ENCODE results near the gene IFNGR2.
"Not testable (repeated sequence)": the region's sequence is repeated elsewhere in the genome, so short reads cannot be mapped to it uniquely, and the experiment has no call there.

Gene IFNGR2

DNA sequence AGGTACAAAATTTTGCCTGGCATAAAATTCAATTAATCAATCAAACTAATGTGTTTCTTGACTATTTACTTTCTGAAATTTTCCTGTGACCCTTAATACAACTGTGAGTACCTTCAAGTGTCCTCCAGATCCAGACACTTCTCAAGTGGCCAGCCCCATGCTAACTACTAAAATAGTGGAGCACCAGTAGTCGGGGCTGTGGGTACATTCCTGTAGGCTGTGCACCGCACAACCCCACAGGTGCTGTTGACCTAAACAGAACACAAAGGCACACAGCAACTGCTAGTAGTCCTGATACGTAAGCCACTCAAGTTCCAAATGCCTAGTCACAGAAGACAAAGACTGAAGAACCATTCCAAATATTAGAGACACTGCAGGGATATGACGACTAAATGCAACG is 40.0 kb downstream of the IFNGR2 start:
- peak; percentile 36 for DNase-seq

DNA sequence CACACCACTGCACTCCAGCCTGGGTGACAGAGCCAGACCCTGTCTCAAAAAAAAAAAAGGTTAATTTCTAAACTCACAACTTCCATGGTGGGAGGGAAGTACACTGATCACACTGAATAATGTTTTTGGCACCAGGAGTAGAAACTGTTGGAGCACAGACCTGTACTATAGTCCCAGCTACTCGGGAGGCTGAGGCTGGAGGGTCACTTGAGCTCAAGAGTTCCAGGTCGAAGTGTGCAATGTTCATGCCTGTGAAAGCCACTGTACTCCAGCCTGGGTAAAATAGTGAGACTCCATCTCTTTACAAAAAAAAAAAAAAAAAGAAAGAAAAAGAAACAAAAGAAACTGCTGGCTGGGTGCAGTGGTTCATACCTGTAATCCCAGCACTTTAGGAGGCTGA is 41.3 kb downstream of the IFNGR2 start:
- no peak for DNase-seq

DNA sequence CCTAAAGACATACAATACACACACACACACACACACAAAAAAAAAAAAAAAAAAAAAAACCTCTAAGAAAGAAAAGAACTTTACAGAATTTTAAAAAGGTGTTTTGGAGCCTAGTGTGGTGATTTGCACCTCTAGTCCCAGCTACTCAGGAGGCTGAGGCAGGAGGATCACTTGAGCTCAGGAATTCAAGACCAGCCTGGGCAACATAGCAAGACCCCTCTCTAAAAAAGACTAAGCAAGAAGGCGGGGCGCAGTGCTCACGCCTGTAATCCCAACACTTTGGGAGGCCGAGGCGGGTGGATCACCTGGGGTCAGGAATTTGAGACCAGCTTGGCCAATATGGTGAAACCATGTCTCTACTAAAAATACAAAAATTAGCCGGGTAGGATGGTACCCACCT is 43.4 kb downstream of the IFNGR2 start:
- DNase-seq, result peak; percentile 2

DNA sequence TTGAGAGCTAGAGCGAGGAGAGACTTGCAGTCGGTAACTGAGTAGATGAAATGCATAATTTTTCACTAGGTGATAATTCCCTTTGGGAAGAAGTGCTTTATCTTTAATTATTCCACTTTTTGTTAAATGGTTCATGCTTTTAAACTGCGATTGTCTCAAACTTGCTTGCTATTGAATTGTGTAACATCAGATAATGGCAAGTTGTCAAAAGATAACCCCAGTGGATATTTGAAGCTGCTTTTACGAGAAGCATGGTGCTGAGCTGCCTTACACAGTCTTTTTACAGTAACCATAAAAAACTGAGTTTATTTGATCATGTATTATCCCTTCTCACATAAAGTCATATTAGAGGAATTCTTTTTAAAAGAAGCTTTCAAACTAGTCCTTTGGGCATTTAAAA is 46.4 kb downstream of the IFNGR2 start:
- no peak for DNase-seq

DNA sequence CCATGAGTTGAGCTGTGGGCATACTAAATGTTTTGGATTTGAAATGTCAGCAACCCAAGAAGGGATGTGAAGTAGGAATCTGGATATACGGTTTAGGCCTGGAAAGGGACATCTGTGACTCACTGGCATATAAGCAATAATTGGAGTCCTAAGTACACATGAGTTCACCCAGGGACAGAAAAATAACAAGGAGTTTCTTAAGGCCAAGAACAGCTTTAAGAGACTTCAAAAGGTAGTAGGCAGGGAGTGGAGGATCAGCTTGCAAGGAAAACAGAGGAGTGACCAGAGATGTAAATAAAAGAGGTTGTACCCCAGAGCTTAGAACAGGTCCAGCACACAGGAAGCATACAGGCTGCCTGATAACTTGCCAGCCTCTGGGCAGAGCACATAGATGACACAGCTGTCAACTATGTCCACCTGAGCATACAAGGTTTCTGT is 48.4 kb downstream of the IFNGR2 start:
- DNase-seq, result no peak

DNA sequence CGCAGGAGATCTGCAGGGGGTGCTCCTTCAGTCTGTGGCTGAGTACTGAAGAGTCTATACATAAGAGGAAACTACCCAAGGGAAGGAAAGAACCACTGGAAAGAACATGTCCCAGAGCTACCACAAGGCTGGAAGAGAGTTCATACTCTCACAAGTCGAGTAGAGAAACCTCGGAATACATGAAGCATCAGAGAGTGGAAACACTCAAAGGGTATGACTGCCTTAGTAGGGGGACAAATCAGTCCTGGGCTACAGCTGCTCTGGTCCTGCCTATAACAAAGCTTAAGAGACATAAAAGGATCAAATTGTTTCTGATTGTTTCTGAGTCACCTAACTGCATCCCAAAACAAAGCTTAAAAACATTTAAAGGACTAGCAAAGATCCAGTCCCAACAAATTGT is 49.1 kb downstream of the IFNGR2 start:
- no peak for DNase-seq

DNA sequence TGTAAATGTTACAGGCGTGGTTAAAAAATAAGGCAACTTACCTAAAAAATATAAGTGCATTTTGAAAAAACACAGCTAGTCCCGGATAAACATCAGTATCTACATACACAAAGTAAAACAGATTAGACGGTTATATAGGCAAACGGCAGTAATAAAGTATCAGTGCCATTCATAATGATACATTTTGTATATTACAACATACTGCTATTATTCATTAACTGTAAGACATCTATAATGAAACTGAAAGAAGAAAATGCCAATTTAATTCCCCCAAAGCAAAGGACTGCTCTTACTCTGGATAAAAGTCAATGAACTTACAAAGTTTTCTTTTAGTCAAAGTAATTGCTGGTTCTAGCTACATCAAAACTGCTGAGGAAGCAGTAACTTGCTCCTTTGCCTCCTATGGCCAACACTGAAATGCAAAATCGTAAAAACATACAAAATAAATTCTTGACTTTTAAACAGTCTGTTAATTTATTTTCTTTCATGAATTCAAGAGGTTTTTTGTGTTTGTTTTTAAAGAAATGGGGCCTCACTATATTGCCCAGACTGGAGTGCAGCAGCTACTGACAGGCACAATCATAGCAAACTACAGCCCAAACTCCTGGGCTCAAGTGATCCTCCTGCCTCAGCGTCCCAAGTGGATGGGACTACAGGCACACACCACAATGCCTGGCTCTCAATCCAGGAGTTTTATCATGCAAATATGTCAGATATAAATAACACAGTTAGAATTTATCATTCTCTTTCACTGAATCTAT is 52.7 kb downstream of the IFNGR2 start:
- DNase-seq, result no peak

DNA sequence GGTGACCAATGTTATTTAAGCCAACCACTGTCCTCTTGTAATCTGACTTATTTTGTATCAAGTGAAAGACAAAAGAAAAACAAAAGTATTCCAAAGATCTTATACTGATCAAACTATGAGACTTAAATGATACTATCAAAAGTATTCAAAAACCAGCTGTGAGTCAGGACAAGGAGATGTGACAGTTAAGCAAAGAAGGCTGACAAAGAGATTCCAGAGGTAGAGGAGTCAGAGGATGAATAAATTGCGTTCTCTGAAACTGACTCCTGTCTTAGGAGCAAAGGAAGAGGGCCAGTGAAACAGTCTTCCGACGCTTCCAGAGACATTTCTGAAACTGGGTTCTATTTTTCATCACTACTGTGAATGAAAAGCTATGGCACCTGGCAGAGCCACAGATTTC is 55.6 kb downstream of the IFNGR2 start:
- DNase-seq, result no peak

DNA sequence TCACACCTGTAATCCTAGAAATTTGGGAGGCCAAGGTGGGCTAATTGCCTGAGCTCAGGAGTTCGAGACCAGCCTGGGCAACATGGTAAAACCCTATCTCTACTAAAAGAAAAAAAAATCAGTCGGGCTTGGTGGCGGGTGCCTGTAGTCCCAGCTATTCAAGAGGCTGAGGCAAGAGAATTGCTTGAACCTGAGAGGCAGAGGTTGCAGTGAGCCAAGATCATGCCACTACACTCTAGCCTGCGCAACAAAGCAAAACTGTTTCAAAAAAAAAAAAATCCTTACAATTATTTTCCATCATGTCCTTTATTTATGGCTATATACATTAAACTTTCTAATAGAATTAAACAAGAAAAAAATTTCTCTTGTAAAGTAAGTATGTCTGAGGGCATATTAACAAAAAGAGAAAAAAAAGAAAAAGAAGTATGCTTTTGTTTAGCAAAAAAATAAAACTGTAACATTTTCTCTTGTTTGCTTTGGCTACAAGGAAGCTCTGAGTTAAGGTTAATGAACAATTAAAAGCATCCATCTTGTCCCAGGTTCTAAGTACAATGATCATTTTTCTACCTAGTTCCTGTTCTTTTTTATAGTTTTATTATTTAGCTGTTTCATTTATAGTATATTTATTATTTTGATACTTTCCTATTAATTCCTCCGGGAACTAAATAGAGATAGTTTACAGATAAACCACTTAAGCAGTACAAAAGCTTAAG is 58.5 kb downstream of the IFNGR2 start:
- DNase-seq, result no peak

DNA sequence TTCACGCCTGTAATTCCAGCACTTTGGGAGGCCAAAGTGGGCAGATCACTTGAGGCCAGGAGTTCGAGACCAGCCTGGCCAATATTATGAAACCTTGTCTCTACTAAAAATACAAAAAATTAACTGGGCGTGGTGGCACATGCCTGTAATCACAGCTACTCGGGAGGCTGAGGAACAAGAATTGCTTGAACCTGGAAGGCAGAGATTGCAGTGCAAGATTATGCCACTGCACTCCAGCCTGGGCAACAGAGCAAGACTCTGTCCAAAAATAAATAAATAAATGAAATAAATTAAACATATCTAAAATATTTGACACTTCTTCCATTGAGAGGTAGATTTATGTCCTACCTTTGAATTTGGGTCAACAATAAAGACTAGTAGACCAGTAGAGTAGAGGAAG is 66.0 kb downstream of the IFNGR2 start:
- not testable (repeated sequence) for DNase-seq

DNA sequence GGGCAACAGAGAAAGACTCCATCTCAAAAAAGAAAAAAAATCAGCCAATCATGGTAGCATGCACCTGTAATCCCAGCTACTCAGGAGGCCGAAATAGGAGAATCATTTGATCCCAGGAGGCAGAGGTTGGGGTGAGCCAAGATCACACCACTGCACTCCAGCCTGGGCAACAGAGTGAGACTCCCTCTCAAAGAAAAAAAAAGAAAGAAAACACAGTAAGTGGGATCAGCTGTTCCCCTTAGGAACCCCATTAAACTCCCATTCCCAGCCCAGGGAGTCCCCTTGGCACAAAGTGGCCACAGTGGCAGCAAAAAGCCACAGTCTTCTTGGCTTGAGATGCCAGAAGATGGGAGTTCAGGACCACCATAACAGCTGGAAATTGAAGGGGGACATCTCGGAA is 67.5 kb downstream of the IFNGR2 start:
- no peak for DNase-seq

DNA sequence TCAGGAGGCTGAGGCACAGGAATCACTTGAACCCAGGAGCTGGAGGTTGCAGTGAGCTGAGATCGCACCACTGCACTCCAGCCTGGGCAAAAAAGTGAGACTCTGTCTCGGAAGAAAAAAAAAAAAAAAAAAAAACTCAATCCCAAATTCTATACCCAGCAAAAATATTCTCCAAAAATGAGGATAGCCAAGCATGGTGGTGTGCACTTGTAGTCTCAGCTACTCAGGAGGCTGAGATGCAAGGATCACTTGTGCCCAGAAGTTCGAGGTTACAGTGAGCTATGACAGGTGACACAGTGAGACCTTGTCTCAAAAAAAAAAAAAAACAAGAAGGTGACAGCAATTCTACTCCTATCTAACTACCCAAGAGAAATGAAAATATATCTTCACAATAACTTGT is 70.1 kb downstream of the IFNGR2 start:
- DNase-seq, result no peak

DNA sequence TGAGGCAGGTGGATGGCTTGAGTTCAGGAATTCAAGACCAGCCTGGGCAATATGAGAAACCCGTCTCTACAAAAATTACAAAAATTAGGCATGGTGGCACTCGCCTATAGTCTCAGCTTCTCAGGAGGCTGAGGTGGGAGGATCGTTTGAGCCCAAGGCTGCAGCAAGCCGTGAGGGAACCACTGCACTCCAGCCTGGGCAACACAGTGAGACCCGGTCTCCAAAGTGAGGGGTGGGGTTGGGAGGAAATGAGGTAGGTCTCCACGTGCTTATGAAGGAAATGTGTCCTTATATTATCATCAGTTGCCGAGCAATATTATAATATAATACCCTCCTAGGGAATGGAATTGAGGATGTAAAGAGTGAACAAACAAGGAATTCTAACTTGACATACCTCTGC is 73.9 kb downstream of the IFNGR2 start:
- no peak for DNase-seq

DNA sequence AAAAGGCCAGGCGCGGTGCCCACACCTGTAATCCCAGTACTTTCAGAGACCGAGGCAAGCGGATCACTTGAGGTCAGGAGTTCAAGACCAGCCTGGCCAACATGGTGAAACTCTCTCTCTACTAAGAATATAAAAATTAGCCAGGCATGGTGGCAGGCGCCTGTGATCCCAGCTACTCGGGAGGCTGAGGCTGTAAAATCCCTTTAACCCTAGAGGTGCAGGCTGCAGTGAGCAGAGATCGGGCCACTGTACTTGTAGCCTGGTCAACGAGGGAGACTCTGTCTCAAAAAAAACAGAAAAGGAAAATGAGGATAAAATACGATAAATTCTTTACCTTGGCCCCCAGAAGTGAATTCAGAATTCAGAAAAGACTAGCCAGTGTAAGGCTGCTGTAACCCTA is 75.0 kb downstream of the IFNGR2 start:
- no peak for DNase-seq

DNA sequence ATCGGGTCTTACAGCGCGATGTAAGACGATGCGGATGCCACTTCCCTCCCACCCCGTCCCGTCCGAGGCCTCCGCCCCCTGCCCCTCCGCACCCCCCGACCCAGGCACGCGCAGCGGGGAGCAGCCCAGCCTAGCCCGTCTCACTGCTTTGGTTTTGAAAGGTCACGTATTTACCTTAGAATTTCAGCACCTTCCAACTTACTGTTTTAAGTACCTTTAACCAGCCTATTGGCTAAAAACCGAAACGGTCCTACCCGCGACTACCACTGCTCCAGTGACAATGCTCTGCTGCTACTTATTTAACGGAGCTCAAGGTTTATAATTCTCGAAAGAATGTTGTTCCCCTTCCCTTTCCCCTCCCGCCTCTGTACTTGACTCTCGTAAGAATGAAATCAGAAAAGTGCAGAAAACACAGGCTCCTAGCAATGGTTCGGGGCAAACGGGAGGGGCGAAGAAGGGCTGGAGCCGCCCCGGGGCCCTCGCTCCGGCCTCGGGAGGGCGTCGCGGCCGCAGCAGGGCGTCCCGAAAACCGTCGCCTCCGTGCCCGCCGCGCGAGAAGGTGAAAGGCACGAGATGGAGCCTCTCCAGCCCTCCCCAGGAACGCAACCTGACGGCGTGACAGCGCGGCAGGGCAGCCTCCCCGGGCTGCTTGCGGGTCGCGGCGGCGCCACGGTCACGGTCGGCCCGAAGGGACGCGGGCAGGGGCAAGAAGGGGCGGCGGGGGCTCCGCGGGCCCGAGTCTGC is 75.9 kb downstream of the IFNGR2 start:
- peak; percentile 72 for DNase-seq

DNA sequence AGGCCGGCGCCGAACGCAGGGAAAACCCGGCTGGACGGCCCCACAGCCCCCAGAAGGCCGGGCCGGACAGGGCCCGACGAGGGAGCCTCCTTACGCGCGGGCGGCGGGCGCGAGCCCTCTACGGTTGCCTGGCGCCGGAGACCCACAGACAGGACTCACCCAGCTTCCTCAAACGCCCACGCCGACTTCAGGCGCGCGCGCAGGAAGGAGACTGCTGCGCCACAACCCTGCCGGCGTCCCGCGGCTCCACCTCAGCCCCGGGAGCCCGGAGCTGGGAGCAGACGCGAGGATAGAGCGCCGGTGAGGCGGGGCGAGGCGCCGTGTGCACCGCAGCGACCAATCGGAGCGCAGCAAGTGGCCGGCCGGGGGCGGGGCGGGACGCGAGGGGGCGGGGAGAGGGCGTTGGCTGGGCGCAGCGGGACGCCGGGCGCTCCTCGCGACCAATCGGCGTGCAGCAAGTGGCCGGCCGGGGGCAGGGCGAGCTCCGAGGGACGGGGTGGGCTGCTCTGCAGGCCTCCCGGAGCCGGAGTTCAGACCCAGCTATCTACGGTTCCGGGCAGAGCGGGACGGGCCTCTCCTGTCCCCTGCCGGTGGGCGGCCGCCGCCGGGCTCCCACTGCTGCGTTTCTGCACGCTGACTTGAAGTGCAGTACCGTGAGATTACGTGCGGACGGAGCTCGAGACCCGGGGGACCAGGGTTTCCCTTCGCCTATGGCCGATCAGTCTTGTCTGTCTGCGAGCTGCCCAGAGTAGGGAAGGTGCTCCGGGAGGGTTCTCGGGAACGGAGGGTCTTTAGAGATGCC is 76.7 kb downstream of the IFNGR2 start, which contains the start of gene TMEM50B:
TMEM50B (minus strand) TSS at position 296 of the 802 bp plus-strand sequence. CDS start 11,089 bp downstream, outside the sequence.
- DNase-seq, result peak; percentile 97

DNA sequence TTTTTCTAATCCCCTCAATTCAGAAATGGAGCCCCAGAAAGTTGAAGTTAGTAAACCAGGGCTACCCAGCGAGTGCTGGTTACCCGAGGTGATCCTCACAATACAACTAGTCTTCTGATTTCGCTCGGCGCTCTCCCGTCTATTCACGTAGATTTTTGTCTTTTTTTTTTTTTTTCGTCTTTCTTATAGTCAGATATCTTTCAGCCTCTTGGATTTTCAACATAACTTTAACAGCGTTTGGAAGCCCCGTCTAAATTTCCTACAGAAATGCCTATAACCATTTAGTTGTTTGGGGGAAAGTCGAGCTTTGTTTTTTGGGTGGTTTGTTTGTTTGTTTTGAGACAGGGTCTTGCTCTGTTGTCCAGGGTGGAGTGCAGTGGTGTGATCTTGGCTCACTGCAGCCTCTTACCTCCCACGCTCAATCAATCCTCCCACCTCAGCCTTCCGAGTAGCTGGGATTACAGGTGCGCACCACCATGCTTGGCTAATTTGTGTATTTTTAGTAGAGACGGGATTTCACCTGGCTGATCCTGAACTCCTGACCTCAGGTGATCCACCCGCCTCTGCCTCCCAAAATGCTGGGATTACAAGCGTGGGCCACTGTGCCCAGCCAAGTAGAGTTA is 77.4 kb downstream of the IFNGR2 start:
- DNase-seq, result no peak

DNA sequence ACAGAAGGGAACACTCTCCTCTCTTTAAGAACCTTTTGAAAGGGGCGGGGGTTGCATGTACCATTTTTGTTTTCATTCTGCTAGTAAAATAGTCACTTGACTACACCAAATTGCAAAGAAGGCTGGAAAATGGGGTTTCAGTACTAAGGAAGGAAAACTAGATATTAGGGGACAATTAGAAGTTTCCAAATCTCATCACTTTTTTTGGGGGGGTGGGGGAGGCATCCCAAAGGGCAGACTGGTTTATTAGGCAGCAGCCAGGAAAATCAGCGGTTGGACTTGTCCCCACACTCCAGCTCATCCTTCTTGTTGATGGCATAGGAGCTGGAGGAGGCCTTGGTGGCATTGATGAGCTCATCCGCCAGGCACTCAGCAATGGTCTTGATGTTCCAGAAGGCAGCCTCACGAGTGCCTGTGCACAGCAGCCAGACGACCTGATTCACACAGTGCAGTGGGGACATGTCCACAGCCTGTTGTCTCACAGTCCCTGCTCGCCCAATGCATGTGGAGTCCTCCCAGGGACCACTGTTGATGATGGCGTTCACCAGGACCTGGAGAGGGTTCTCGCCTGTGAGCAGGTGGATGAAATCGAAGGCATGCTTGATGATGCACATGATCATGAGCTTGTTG is 78.2 kb downstream of the IFNGR2 start:
- DNase-seq, result no peak
